Suprapubic skin (tissue), 4 donors: Measurements from ENCODE around the gene CRACR2B. TPM values are rescaled to one million over a fixed set of nuclear protein-coding genes. Genes with fewer than 3 reads are reported as not detected.

Experiments used
- DNase-seq, 2 donors: peaks; one replicate each; pipeline ENCODE4 v3.0.0-alpha.2; 2019; ENCODE audit warnings: low spot score in 2 of 2
- H3K27ac ChIP-seq: fragments of 200-600 bp; sonication (generic); one replicate; pipeline ENCODE4 v1.5.1; 2019
- H3K27me3 ChIP-seq: fragments of 200-600 bp; sonication (generic); one replicate; pipeline ENCODE4 v1.5.1; 2019
- H3K36me3 ChIP-seq: fragments of 200-600 bp; sonication (generic); one replicate; pipeline ENCODE4 v1.5.1; 2019
- H3K4me1 ChIP-seq: fragments of 200-600 bp; sonication (generic); one replicate; pipeline ENCODE4 v1.5.1; 2019
- H3K4me3 ChIP-seq: fragments of 200-600 bp; sonication (generic); one replicate; pipeline ENCODE4 v1.5.1; 2019; ENCODE audit warnings: mild to moderate bottlenecking
- H3K9me3 ChIP-seq: fragments of 200-600 bp; sonication (generic); one replicate; pipeline ENCODE4 v1.5.1; 2019
- CTCF ChIP-seq, 2 donors: fragments of 200-600 bp in 1 of 2; fragments of 450-650 bp in 1 of 2; sonication (generic) in 1 of 2; IDR thresholded peaks; one replicate each; pipeline ENCODE4 v1.5.1; 2016 to 2019; ENCODE audit warnings: antibody characterized with exemption in 2 of 2, mild to moderate bottlenecking in 1 of 2, moderate library complexity in 1 of 2
- EP300 ChIP-seq: sonication (generic); formaldehyde crosslinking; IDR thresholded peaks from one replicate; pipeline ENCODE4 v1.6.1; 2017; ENCODE audit warnings: antibody characterized with exemption
- POLR2A ChIP-seq, 2 donors: fragments of 450-650 bp; IDR thresholded peaks; one replicate each; pipeline ENCODE4 v1.6.1; 2017; ENCODE audit warnings: antibody characterized with exemption in 2 of 2, mild to moderate bottlenecking in 2 of 2, moderate library complexity in 2 of 2
- POLR2AphosphoS5 ChIP-seq, 3 donors: sonication (generic); formaldehyde crosslinking; IDR thresholded peaks; one replicate each; pipeline ENCODE4 v1.6.1; 2017; ENCODE audit warnings: antibody characterized with exemption in 3 of 3
- WGBS: methylation state at CpG from one replicate; pipeline ENCODE4 v1.1.5; 2018; 5-methylcytosine and 5-hydroxymethylcytosine counted together
- total RNA-seq, 4 donors: library from RNA; depleted of rRNA; stranded (reverse); fragments of >200 nt; gene quantifications; one replicate each; pipeline ENCODE4 v1.1.0, GENCODE V29; 2016

Gene CRACR2B
- total RNA-seq, 4 donors from 2014 or later, result 14.0 to 35.5 (median 29.6) TPM

GRCh38 chr11:849951-850774 lies 22.4 kb downstream of the CRACR2B start:
- peaks cover 17% of the 10 kb centered on the region for H3K27me3 ChIP-seq
- WGBS, result 55% methylated on average over 51 of the region's 97 CpGs
- H3K27ac ChIP-seq, result no peak overlapping the region
- H3K4me3 ChIP-seq, result peak overlapping the region; percentile 47
- no peak for DNase-seq
- H3K9me3 ChIP-seq, result no peaks in the 10 kb centered on the region
- no peak for TF ChIP-seq POLR2A (IDR thresholded peaks at IDR 0.05)
- no peak for TF ChIP-seq POLR2AphosphoS5 (IDR thresholded peaks at IDR 0.05)
- TF ChIP-seq EP300, result no peak
- no peak for TF ChIP-seq CTCF (IDR thresholded peaks at IDR 0.05)
- H3K4me1 ChIP-seq, result peaks cover 66% of the 10 kb centered on the region
- no peaks in the 10 kb centered on the region for H3K36me3 ChIP-seq

DNA sequence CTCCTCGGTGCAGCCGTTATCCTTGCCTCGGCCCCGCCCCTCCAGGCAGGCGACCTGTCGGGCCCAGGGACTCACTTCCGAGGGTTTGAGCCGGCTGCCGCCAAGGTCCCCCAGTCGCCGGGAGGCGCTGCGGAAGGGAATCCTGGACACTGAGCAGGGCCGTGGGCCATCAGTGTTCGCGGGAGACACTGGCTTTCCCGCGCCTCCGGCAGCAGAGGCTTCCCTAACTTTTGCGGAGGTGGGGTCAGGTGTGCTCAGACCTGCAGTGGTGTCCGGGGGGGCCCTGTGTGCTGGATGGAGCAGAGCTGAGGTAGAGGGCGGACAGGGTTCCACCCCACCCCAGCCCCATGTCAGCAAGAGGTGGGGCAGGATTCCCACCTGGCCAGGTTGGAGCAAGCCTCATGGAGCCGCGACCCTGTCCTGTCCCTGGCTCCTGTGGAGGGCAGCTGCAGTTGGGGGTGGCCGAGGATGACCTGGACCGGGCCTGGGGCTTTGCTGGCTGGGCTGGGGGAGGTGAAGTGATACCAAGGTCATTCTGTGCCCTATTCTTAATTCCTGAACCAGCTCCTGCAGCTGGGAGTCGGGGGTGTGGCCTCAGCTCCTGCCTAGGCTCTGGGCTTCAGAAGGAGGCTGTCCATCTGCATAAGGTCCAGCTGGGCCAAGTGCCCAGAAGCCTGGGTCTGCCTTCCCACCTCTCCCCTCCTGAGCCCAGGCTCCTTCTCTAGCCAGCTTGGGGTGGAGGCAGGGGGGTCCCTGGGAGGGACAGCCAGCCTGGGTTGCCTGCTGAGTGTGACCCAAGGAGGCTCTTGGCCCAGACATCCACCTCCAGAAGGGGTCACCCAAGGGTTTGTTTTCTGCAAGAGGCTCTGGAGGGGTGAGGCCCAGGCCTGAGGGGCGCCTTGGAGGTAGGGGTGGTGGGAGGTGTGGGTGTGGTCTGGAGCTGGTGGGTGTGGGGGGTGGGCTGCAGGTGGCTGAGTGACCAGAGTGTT lies 23.4 kb downstream of the CRACR2B start:
- Histone ChIP-seq H3K4me3 (no peak overlapping the region), H3K36me3 (no peaks in the 10 kb centered on the region), H3K9me3 (no peaks in the 10 kb centered on the region), H3K27me3 (peaks cover 17% of the 10 kb centered on the region), H3K4me1 (peaks cover 65% of the 10 kb centered on the region), H3K27ac (no peak overlapping the region)
- 93% methylated on average over 22 of the region's 28 CpGs for WGBS
- DNase-seq, result no peak
- no peak for TF ChIP-seq POLR2AphosphoS5 (IDR thresholded peaks at IDR 0.05)
- TF ChIP-seq POLR2A (IDR thresholded peaks at IDR 0.05), result no peak

DNA sequence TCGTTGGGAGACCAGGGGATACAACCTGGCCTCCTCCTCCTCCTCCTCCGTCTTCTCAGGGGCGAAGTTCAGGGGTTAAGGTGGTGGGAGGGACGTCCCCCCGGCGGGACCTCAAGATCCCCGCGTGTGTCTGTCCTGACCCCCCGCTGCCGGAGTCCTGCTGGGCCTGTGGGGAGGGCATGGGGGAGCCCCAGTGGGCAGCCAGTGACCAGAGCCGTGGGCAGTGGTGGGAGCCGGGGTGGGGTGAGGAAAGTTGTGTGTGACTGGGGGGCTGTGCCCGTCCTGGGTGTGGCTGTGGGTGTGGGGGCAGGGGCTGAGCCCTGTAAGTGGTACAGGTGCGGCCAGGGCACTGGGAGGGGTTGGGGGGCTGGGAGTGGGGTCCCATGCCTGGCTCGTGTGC lies 25.0 kb downstream of the CRACR2B start:
- H3K4me1 ChIP-seq, result peaks cover 59% of the 10 kb centered on the region
- DNase-seq, result no peak
- no peak overlapping the region for H3K4me3 ChIP-seq
- TF ChIP-seq EP300, result no peak
- TF ChIP-seq POLR2A (IDR thresholded peaks at IDR 0.05), result no peak
- TF ChIP-seq POLR2AphosphoS5 (IDR thresholded peaks at IDR 0.05), result no peak
- TF ChIP-seq CTCF (IDR thresholded peaks at IDR 0.05), result no peak
- H3K36me3 ChIP-seq, result no peaks in the 10 kb centered on the region
- WGBS, result 77% methylated on average over 8 of the region's 15 CpGs
- H3K27ac ChIP-seq, result no peak overlapping the region
- H3K9me3 ChIP-seq, result no peaks in the 10 kb centered on the region
- peaks cover 17% of the 10 kb centered on the region for H3K27me3 ChIP-seq

DNA sequence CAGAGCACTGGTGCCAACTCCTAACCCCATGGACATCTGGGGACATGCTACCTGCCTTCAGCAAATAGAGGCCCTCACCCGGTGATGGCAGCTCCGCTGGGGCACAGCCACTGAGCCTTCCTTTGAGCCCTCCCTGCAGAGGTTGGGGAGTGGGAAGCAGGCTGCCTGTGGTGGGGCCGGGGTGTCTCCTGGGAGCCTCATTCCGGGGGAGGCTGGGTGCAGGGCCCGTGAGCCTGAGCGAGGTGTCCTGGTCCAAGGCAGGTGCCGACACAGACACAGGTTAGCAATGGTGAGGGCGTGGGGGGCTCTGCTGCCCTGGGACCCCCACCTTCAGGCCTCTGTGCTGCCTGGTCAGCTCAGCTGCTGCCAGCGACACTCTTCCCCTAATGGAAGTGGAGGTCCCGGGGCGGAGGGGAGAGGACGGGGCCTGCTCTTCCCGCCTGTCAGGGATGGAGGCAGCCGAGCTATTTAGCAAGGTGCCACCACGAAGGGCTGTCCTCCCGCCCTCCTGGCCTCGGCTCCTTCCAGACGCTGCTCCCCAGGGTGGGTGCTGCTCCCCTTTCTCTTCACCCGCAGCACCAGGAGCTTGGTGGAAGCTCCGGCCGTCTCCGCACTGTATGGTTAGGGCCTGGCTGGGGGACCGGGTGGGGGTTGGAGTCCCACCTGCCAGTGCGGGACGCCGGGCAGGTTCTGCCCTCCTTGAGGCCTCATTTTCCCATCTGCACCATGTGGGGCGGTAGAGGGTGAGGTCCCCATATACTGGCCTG lies 26.1 kb downstream of the CRACR2B start:
- no peak for TF ChIP-seq POLR2A (IDR thresholded peaks at IDR 0.05)
- no peak for TF ChIP-seq EP300
- TF ChIP-seq CTCF (IDR thresholded peaks at IDR 0.05), result no peak
- no peak for TF ChIP-seq POLR2AphosphoS5 (IDR thresholded peaks at IDR 0.05)

GRCh38 chr11:854601-855329 lies 27.0 kb downstream of the CRACR2B start:
- H3K4me1 ChIP-seq, result peaks cover 58% of the 10 kb centered on the region
- H3K9me3 ChIP-seq, result no peaks in the 10 kb centered on the region
- TF ChIP-seq CTCF (IDR thresholded peaks at IDR 0.05) (no peak), EP300 (no peak), POLR2AphosphoS5 (IDR thresholded peaks at IDR 0.05) (no peak), POLR2A (IDR thresholded peaks at IDR 0.05) (no peak)
- no peaks in the 10 kb centered on the region for H3K36me3 ChIP-seq
- no peak overlapping the region for H3K4me3 ChIP-seq
- H3K27me3 ChIP-seq, result peaks cover 9% of the 10 kb centered on the region
- WGBS, result 85% methylated on average over 11 of the region's 20 CpGs
- no peak for DNase-seq
- no peak overlapping the region for H3K27ac ChIP-seq

More for the DNA sequence above, 26.1 kb downstream of the CRACR2B start:
- H3K4me1 ChIP-seq, result peaks cover 56% of the 10 kb centered on the region
- DNase-seq, result no peak
- no peaks in the 10 kb centered on the region for H3K36me3 ChIP-seq
- H3K4me3 ChIP-seq, result no peak overlapping the region
- H3K27ac ChIP-seq, result no peak overlapping the region
- H3K27me3 ChIP-seq, result peaks cover 16% of the 10 kb centered on the region
- H3K9me3 ChIP-seq, result no peaks in the 10 kb centered on the region
- no CpG with 5 or more reads among the region's 27 CpGs for WGBS
